OCI-LY3 (cell line): ENCODE measurements around the gene TP53INP2.

Experiments used
- H2AFZ ChIP-seq: fragments of 200-600, 300-600 bp; shearing (Covaris generic); 2 replicates; pipeline ENCODE4 v1.6.0; 2014; ENCODE audit warnings: antibody characterized with exemption, low read depth, low read length
- H3K27ac ChIP-seq: fragments of 200-600, 300-600 bp; sonication (generic); 2 replicates; pipeline ENCODE4 v1.5.1; 2014; ENCODE audit warnings: mild to moderate bottlenecking, low read length, moderate library complexity, mixed read lengths
- H3K27me3 ChIP-seq: fragments of 200-600, 300-600 bp; sonication (generic); 2 replicates; pipeline ENCODE4 v1.6.1; 2014; ENCODE audit warnings: low read depth, low read length, mixed read lengths
- H3K36me3 ChIP-seq: fragments of 200-600, 300-600 bp; sonication (generic); replicated peaks from 2 replicates; pipeline ENCODE3; 2014; ENCODE audit warnings: low read depth, low read length, mixed read lengths
- H3K4me1 ChIP-seq: fragments of 300-600, 200-600 bp; sonication (generic); 2 replicates; pipeline ENCODE4 v1.6.1; 2014; ENCODE audit warnings: low read length, mixed read lengths
- H3K4me2 ChIP-seq: fragments of 200-600, 300-600 bp; sonication (generic); 2 replicates; pipeline ENCODE4 v1.6.1; 2014; ENCODE audit warnings: low read length, mixed read lengths
- H3K4me3 ChIP-seq: fragments of 300-600, 200-600 bp; sonication (generic); 2 replicates; pipeline ENCODE4 v1.5.1; 2014; ENCODE audit warnings: antibody characterized with exemption, mild to moderate bottlenecking, low read length, moderate library complexity
- H3K79me2 ChIP-seq: fragments of 300-600, 200-600 bp; shearing (Covaris generic); 2 replicates; pipeline ENCODE4 v1.6.1; 2014; ENCODE audit warnings: mild to moderate bottlenecking, low read length, mixed read lengths
- H3K9ac ChIP-seq: fragments of 300-600, 200-600 bp; shearing (Covaris generic); 2 replicates; pipeline ENCODE4 v1.6.0; 2014; ENCODE audit warnings: mild to moderate bottlenecking, low read length, moderate library complexity
- H3K9me3 ChIP-seq: fragments of 200-600, 300-600 bp; shearing (Covaris generic); 2 replicates; pipeline ENCODE4 v1.6.1; 2014; ENCODE audit warnings: low read length, mixed read lengths; ENCODE audit not compliant: insufficient read depth
- H4K20me1 ChIP-seq: fragments of 200-600, 300-600 bp; sonication (generic); 2 replicates; pipeline ENCODE4 v1.6.1; 2016; ENCODE audit warnings: low read length, mixed read lengths; ENCODE audit not compliant: insufficient read depth
- CTCF ChIP-seq: fragments of 200-600, 300-600 bp; sonication (generic); IDR thresholded peaks from 2 replicates; pipeline ENCODE4 v1.5.1; 2014; ENCODE audit warnings: antibody characterized with exemption, low read length, low read depth
- EZH2phosphoT487 ChIP-seq: fragments of 200-600 bp; shearing (Covaris generic); IDR thresholded peaks from 2 replicates; pipeline ENCODE4 v1.6.1; 2018; ENCODE audit warnings: antibody characterized with exemption, mixed run types, low read depth

TP53INP2 gene

GRCh38 chr20:34709044-34709830 is 5.1 kb downstream of the TP53INP2 start:
- H3K27ac ChIP-seq = peak overlapping the region; percentile 59
- peak overlapping the region; percentile 79 for H3K4me2 ChIP-seq
- H3K4me1 ChIP-seq = peaks cover 16% of the 10 kb centered on the region
- no peaks in the 10 kb centered on the region for H3K27me3 ChIP-seq
- TF ChIP-seq CTCF (no peak), EZH2phosphoT487 (no peak)
- peaks cover 3% of the 10 kb centered on the region for H3K36me3 ChIP-seq
- peak overlapping the region; percentile 94 for H2AFZ ChIP-seq
- peak overlapping the region; percentile 92 for H3K4me3 ChIP-seq
- peak overlapping the region; percentile 81 for H3K9ac ChIP-seq
- no peaks in the 10 kb centered on the region for H3K9me3 ChIP-seq
- H4K20me1 ChIP-seq = peaks cover 12% of the 10 kb centered on the region; the same call in 1 of the 2 replicates
- H3K79me2 ChIP-seq = no peaks in the 10 kb centered on the region

DNA sequence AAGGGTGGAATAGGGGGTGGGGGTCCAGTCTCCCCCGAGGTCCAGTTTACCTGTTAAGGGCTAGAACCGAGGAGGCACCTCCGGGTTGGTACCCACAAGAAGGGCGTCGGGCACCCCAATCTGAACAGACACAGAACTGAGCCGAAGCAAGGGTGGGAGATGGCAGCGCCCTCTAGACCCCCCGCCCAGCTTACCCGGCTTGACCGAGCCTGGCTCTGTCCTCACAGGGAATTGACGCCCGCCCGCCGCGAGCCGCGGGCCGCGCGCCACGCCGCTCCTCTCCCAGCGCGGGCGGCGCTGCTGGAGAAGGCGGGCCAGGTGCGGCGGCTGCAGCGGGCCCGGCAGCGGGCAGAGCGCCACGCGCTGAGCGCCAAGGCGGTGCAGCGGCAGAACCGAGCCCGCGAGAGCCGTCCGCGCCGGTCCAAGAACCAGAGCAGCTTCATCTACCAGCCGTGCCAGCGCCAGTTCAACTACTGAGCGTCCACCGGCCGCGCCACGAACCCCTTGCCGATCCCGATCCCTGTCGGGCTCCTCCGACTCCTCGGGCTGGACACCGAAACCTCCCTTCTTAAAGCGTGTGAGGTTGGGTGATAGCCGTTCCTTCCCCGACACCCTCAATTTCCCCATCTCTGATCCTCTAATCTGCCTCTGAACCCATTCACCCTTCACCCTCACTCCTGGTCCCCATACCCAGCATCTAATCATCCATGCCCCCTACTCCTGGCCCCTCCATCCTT is 5.9 kb downstream of the TP53INP2 start:
- H2AFZ ChIP-seq = peak overlapping the region; percentile 94; the same call in 1 of the 2 replicates
- peak overlapping the region; percentile 79 for H3K4me2 ChIP-seq
- H3K27ac ChIP-seq = no peak overlapping the region
- H3K9me3 ChIP-seq = no peaks in the 10 kb centered on the region
- TF ChIP-seq EZH2phosphoT487 (no peak), CTCF (peak; percentile 49)
- peaks cover 12% of the 10 kb centered on the region; the same call in 1 of the 2 replicates for H4K20me1 ChIP-seq
- peak overlapping the region; percentile 92 for H3K4me3 ChIP-seq
- H3K9ac ChIP-seq = peak overlapping the region; percentile 81
- H3K4me1 ChIP-seq = peaks cover 13% of the 10 kb centered on the region
- no peaks in the 10 kb centered on the region for H3K79me2 ChIP-seq
- H3K27me3 ChIP-seq = no peaks in the 10 kb centered on the region
- peaks cover 7% of the 10 kb centered on the region for H3K36me3 ChIP-seq

- Histone ChIP-seq H3K4me2 (peak overlapping the region; percentile 79), H3K36me3 (peaks cover 10% of the 10 kb centered on the region), H3K27ac (no peak overlapping the region), H3K9me3 (no peaks in the 10 kb centered on the region), H3K4me1 (peaks cover 8% of the 10 kb centered on the region; the same call in 1 of the 2 replicates), H3K4me3 (peak overlapping the region; percentile 92; the same call in 1 of the 2 replicates), H3K9ac (no peak overlapping the region), H3K79me2 (no peaks in the 10 kb centered on the region), H4K20me1 (peaks cover 12% of the 10 kb centered on the region; the same call in 1 of the 2 replicates), H2AFZ (no peak overlapping the region), H3K27me3 (no peaks in the 10 kb centered on the region)
- TF ChIP-seq CTCF (no peak), EZH2phosphoT487 (no peak)
Observed at GRCh38 chr20:34710568-34710839, 6.4 kb downstream of the TP53INP2 start.

GRCh38 chr20:34710861-34711574 is 6.9 kb downstream of the TP53INP2 start:
- peaks cover 8% of the 10 kb centered on the region; the same call in 1 of the 2 replicates for H3K4me1 ChIP-seq
- no peak overlapping the region for H3K4me2 ChIP-seq
- H3K27ac ChIP-seq = no peak overlapping the region
- H3K36me3 ChIP-seq = peaks cover 12% of the 10 kb centered on the region
- no peak overlapping the region for H2AFZ ChIP-seq
- H4K20me1 ChIP-seq = peaks cover 12% of the 10 kb centered on the region; the same call in 1 of the 2 replicates
- no peaks in the 10 kb centered on the region for H3K79me2 ChIP-seq
- H3K9ac ChIP-seq = no peak overlapping the region
- H3K4me3 ChIP-seq = no peak overlapping the region
- no peaks in the 10 kb centered on the region for H3K9me3 ChIP-seq
- H3K27me3 ChIP-seq = no peaks in the 10 kb centered on the region
- TF ChIP-seq EZH2phosphoT487 (no peak), CTCF (no peak)
